ENCODE results near the gene NR1I3.

Gene NR1I3

DNA sequence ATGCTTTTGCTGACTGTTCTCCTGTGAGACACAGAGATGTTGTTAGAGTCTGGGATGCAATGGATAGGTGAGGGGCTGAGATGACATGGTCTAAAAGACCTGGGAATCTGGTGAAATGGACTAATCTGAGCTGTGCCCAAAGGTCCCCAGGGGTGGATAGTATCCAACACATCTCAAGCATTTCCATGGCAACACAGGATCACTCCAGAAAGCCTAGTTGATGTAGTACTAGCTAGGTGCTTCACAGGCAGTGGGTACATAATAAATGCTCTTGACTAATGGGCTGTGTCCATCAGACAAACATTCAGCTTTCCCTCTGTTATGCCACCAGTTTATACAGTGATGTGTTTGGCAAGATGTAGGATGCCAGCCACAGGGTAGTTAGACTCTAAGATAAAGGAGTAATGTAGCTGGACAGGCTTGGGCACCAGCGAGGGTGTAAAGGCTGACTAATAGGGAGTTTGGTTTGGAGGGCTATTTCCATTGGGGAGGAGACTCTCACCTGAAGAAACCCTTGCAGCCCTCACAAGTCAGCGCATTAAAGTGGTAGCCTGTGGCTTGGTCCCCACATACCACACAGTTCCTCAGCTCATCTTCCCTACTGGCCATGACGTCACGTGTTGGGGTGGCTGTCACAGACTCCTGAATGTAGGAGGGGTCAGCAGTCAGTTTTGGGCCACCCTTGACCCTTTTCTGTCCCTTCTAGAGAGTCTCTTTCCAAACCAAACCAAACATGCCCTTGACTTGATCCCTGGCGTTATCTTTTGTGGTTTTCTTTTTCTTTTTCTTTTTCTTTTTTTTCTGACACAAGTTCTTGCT is 1.8 kb downstream of the NR1I3 start:
- no peaks in the 10 kb centered on the region; the same call in 1 of the 2 replicates for H3K36me3 ChIP-seq (ENCODE audit: control insufficient read depth, insufficient read depth, low read length)
- no peak for DNase-seq (ENCODE audit: extremely low read depth, insufficient read length)
- TF ChIP-seq, protein P1, sequence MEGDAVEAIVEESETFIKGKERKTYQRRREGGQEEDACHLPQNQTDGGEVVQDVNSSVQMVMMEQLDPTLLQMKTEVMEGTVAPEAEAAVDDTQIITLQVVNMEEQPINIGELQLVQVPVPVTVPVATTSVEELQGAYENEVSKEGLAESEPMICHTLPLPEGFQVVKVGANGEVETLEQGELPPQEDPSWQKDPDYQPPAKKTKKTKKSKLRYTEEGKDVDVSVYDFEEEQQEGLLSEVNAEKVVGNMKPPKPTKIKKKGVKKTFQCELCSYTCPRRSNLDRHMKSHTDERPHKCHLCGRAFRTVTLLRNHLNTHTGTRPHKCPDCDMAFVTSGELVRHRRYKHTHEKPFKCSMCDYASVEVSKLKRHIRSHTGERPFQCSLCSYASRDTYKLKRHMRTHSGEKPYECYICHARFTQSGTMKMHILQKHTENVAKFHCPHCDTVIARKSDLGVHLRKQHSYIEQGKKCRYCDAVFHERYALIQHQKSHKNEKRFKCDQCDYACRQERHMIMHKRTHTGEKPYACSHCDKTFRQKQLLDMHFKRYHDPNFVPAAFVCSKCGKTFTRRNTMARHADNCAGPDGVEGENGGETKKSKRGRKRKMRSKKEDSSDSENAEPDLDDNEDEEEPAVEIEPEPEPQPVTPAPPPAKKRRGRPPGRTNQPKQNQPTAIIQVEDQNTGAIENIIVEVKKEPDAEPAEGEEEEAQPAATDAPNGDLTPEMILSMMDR (IDR thresholded peaks at IDR 0.05; ENCODE audit: insufficient read depth, low read length, poor library complexity, severe bottlenecking), result no peak
- no peak overlapping the region for H3K4me3 ChIP-seq (replicated peaks; ENCODE audit: low read depth, low read length)
- H3K27me3 ChIP-seq (replicated peaks; ENCODE audit: control insufficient read depth, insufficient read depth, low read length), result no peaks in the 10 kb centered on the region

DNA sequence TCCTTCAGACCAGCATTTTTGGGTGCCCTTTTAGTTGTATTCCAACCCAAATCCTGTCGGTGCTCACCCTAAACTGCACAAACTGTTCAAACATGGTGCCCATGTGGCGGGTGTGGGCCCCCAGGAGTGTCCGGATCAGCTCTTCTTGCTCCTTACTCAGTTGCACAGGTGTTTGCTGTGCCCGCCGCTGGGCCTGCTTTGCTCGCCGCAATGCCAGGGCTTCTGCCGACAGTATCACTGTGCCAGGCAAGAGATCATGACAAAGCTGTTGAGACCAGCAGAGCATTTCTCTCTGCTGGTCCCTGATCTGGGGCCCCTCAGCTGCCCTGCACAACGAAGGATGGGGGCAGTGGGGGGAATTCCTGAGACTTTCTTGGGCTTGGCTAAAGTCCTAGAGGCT is 4.9 kb downstream of the NR1I3 start:
- Histone ChIP-seq H3K4me3 (replicated peaks; ENCODE audit: low read depth, low read length) (no peak overlapping the region), H3K36me3 (ENCODE audit: control insufficient read depth, insufficient read depth, low read length) (peaks cover 12% of the 10 kb centered on the region), H3K27me3 (replicated peaks; ENCODE audit: control insufficient read depth, insufficient read depth, low read length) (no peaks in the 10 kb centered on the region)
- no peak for DNase-seq (ENCODE audit: extremely low read depth, insufficient read length)
- TF ChIP-seq, protein P1 (IDR thresholded peaks at IDR 0.05; ENCODE audit: insufficient read depth, low read length, poor library complexity, severe bottlenecking), result no peak

DNA sequence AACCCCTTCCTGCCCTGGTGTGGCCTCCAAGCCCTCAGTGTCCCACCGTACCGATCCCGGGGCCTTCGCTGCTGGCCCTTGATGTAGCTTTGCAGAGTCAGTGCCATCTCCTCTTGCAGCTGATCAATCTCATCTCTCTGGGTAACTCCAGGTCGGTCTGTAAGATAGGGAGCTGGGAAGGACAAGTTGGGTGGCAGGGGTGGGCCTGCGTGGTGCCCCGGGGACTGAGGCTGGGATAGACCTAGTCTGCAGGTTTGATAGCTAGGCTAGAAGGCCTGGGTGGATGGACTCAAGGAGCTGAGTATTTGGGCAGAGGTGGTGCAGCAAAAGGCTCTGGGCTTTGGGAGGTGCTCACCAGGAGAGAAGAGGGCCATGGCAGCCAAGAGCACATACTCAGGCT is 7.2 kb downstream of the NR1I3 start:
- Histone ChIP-seq H3K27me3 (replicated peaks; ENCODE audit: control insufficient read depth, insufficient read depth, low read length) (no peaks in the 10 kb centered on the region), H3K4me3 (replicated peaks; ENCODE audit: low read depth, low read length) (no peak overlapping the region), H3K36me3 (ENCODE audit: control insufficient read depth, insufficient read depth, low read length) (peaks cover 12% of the 10 kb centered on the region)
- DNase-seq (ENCODE audit: extremely low read depth, insufficient read length), result no peak
- TF ChIP-seq, protein P1 (IDR thresholded peaks at IDR 0.05; ENCODE audit: insufficient read depth, low read length, poor library complexity, severe bottlenecking), result no peak

DNA sequence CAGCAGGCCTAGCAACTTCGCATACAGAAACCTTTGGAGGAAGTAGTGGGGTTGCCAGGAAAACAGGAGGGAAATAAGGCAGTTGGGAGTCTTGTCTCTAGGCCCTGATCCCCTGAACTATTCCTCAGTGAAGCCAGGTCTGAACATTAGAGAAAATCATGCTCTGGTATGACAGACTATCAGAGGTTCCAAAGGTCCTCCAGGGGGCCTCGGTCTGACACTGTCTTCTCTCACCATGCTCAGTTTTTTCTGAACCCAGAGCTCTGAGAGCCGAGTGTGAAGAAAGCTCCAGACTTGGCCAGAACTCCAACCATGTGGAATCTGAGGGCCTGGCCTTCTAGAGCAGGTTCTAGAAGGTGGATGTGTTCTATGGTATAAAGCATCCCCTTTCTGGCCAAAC is 8.1 kb downstream of the NR1I3 start:
- DNase-seq (ENCODE audit: extremely low read depth, insufficient read length), result no peak

DNA sequence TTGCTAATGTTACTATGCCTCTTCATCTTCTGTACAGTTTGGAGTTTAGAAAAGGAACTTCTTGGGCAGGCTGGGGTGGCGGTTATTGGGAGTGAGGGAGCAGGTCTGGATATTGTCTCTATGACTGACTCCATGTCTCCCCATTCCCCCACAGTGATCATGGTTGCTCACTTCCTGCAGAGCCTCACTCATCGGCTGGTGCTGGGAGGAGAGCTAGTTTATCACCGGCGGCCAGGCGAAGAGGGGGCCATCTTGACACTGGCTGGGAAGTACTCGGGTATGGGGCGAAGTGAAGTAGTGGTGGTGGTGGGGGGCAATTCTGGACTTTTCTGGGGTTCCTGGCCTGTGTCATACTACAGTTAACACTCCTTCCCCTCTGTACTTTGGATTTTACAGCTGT is 10.0 kb downstream of the NR1I3 start:
- Histone ChIP-seq H3K27me3 (replicated peaks; ENCODE audit: control insufficient read depth, insufficient read depth, low read length) (no peaks in the 10 kb centered on the region), H3K4me3 (replicated peaks; ENCODE audit: low read depth, low read length) (no peak overlapping the region), H3K36me3 (ENCODE audit: control insufficient read depth, insufficient read depth, low read length) (peaks cover 12% of the 10 kb centered on the region)
- DNase-seq (ENCODE audit: extremely low read depth, insufficient read length), result no peak
- TF ChIP-seq, protein P1 (IDR thresholded peaks at IDR 0.05; ENCODE audit: insufficient read depth, low read length, poor library complexity, severe bottlenecking), result no peak

More for the DNA sequence above, 8.1 kb downstream of the NR1I3 start:
- Histone ChIP-seq H3K27me3 (replicated peaks; ENCODE audit: control insufficient read depth, insufficient read depth, low read length) (no peaks in the 10 kb centered on the region), H3K36me3 (ENCODE audit: control insufficient read depth, insufficient read depth, low read length) (peaks cover 12% of the 10 kb centered on the region), H3K4me3 (replicated peaks; ENCODE audit: low read depth, low read length) (no peak overlapping the region)
- TF ChIP-seq, protein P1 (IDR thresholded peaks at IDR 0.05; ENCODE audit: insufficient read depth, low read length, poor library complexity, severe bottlenecking), result peak; percentile 33
